Panc1 (cell line): ENCODE results near the gene FAM13C. TPM values are rescaled to one million over a fixed set of nuclear protein-coding genes. Genes with fewer than 3 reads are reported as not detected.

Experiments
- ATAC-seq: fragments of 200-7000 bp; cut with Tn5 transposase; 2 replicates; pipeline ENCODE4 v1.9.1; 2020; ENCODE audit warnings: mild to moderate bottlenecking, moderate library complexity
- BruUV-seq: library from RNA; stranded (reverse); fragments of 400-500 nt; replicated peaks from 2 replicates; lab custom pipeline; 2021; lab: Mats Ljungman, UMichigan
- CTCF ChIA-PET: fragments of 300-600 bp; sonication (Branson Sonifier 250); formaldehyde crosslinking; loops from one replicate; lab custom pipeline; 2022; ENCODE audit warnings: antibody characterized with exemption; lab: Charles Lee
- POLR2A ChIA-PET: fragments of 300-600 bp; sonication (Branson Sonifier 250); formaldehyde crosslinking; loops from one replicate; lab custom pipeline; 2022; ENCODE audit warnings: antibody characterized with exemption; lab: Charles Lee
- DNase-seq: peaks from one replicate; pipeline ENCODE4 v3.0.0-alpha.2; 2010; ENCODE audit warnings: low read depth, low spot score
- H3K27ac ChIP-seq: 2 replicates; pipeline ENCODE4 v1.5.1; 2011; ENCODE audit warnings: mild to moderate bottlenecking, low read length, inconsistent platforms
- H3K27me3 ChIP-seq: fragments of 200-500 bp; sonication (Bioruptor generic); 2 replicates; pipeline ENCODE4 v1.6.0; 2014; ENCODE audit warnings: low read length, inconsistent platforms; ENCODE audit not compliant: control insufficient read depth, insufficient read depth
- H3K36me3 ChIP-seq: fragments of 200-500 bp; sonication (Bioruptor generic); 2 replicates; pipeline ENCODE4 v1.5.1; 2014; ENCODE audit warnings: inconsistent platforms, mild to moderate bottlenecking, low read length, moderate library complexity; ENCODE audit not compliant: control insufficient read depth, insufficient read depth
- H3K4me1 ChIP-seq: 2 replicates; pipeline ENCODE4 v1.5.1; 2011; ENCODE audit warnings: inconsistent platforms, mild to moderate bottlenecking, low read length, moderate library complexity; ENCODE audit not compliant: control insufficient read depth, insufficient read depth
- H3K4me3 ChIP-seq, 2 experiments: 2 replicates each; pipeline ENCODE4 v1.5.1; 2011 to 2012; ENCODE audit warnings: low read depth in 2 of 2, low read length in 2 of 2, mild to moderate bottlenecking in 2 of 2, inconsistent platforms in 1 of 2, moderate library complexity in 1 of 2
- H3K9me3 ChIP-seq: fragments of 200-500 bp; sonication (Bioruptor generic); 2 replicates; pipeline ENCODE4 v1.5.1; 2014; ENCODE audit warnings: low read depth, mild to moderate bottlenecking, inconsistent platforms, low read length, moderate library complexity; ENCODE audit not compliant: control insufficient read depth, insufficient read depth
- POLR2AphosphoS5 ChIP-seq: IDR thresholded peaks from 2 replicates; pipeline ENCODE4 v1.6.1; 2012; ENCODE audit warnings: mild to moderate bottlenecking, low read depth, low read length, moderate library complexity
- SIN3A ChIP-seq: IDR thresholded peaks from 2 replicates; pipeline ENCODE4 v1.6.1; 2012; ENCODE audit warnings: low read depth, mild to moderate bottlenecking, low read length, moderate library complexity, borderline replicate concordance; ENCODE audit not compliant: insufficient read depth
- TCF7L2 ChIP-seq: IDR thresholded peaks from 2 replicates; pipeline ENCODE4 v1.6.1; 2011; ENCODE audit warnings: mild to moderate bottlenecking, low read depth, low read length, inconsistent platforms
- in situ Hi-C: cut with HindIII; loops from 2 replicates; pipeline ENCODE4 v1.10.0; 2016; ENCODE audit warnings: low sequenced_read_pairs, low pct_unique_long_range_greater_than_20kb
- intact Hi-C: fragments of 100-400 bp; cut with micrococcal nuclease; formaldehyde crosslinking; loops from one replicate; pipeline ENCODE4 v1.10.0; 2022; ENCODE audit not compliant: unreplicated experiment
- total RNA-seq: library from RNA; stranded (reverse); gene quantifications from one replicate; pipeline ENCODE4 v1.2.1, GENCODE V29; 2021; ENCODE audit not compliant: unreplicated experiment
- TF ChIP-seq, protein P1 (sequence below), 2 experiments: IDR thresholded peaks; 2 replicates each; pipeline ENCODE4 v1.6.1; 2011 to 2012; ENCODE audit warnings: low read depth in 2 of 2, control low read depth in 1 of 2, low read length in 1 of 2, mild to moderate bottlenecking in 1 of 2, moderate library complexity in 1 of 2; ENCODE audit not compliant: insufficient read depth in 1 of 2
- TF ChIP-seq, protein P2 (sequence below): fragments of 450-650 bp; IDR thresholded peaks from 2 replicates; pipeline ENCODE4 v1.5.1; 2017; ENCODE audit warnings: mild to moderate bottlenecking

Gene FAM13C
- total RNA-seq, 1 experiment from 2014 or later = not detected

- ATAC-seq (no peak), DNase-seq (no peak)
- no peaks in the 10 kb centered on the region for H3K4me1 ChIP-seq
- CTCF ChIA-PET = no interaction called here
- in situ Hi-C loops (no loop called here), intact Hi-C loops (no loop called here)
- no peak overlapping the region for H3K27ac ChIP-seq
- POLR2A ChIA-PET = no interaction called here
- H3K36me3 ChIP-seq = no peaks in the 10 kb centered on the region
- TF ChIP-seq, protein P1, sequence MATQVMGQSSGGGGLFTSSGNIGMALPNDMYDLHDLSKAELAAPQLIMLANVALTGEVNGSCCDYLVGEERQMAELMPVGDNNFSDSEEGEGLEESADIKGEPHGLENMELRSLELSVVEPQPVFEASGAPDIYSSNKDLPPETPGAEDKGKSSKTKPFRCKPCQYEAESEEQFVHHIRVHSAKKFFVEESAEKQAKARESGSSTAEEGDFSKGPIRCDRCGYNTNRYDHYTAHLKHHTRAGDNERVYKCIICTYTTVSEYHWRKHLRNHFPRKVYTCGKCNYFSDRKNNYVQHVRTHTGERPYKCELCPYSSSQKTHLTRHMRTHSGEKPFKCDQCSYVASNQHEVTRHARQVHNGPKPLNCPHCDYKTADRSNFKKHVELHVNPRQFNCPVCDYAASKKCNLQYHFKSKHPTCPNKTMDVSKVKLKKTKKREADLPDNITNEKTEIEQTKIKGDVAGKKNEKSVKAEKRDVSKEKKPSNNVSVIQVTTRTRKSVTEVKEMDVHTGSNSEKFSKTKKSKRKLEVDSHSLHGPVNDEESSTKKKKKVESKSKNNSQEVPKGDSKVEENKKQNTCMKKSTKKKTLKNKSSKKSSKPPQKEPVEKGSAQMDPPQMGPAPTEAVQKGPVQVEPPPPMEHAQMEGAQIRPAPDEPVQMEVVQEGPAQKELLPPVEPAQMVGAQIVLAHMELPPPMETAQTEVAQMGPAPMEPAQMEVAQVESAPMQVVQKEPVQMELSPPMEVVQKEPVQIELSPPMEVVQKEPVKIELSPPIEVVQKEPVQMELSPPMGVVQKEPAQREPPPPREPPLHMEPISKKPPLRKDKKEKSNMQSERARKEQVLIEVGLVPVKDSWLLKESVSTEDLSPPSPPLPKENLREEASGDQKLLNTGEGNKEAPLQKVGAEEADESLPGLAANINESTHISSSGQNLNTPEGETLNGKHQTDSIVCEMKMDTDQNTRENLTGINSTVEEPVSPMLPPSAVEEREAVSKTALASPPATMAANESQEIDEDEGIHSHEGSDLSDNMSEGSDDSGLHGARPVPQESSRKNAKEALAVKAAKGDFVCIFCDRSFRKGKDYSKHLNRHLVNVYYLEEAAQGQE (IDR thresholded peaks at IDR 0.05; ENCODE audit: insufficient read depth in 1 of 2, low read depth in 2 of 2, low read length in 1 of 2) = no peak
- TF ChIP-seq, protein P2, sequence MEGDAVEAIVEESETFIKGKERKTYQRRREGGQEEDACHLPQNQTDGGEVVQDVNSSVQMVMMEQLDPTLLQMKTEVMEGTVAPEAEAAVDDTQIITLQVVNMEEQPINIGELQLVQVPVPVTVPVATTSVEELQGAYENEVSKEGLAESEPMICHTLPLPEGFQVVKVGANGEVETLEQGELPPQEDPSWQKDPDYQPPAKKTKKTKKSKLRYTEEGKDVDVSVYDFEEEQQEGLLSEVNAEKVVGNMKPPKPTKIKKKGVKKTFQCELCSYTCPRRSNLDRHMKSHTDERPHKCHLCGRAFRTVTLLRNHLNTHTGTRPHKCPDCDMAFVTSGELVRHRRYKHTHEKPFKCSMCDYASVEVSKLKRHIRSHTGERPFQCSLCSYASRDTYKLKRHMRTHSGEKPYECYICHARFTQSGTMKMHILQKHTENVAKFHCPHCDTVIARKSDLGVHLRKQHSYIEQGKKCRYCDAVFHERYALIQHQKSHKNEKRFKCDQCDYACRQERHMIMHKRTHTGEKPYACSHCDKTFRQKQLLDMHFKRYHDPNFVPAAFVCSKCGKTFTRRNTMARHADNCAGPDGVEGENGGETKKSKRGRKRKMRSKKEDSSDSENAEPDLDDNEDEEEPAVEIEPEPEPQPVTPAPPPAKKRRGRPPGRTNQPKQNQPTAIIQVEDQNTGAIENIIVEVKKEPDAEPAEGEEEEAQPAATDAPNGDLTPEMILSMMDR = no peak
- TF ChIP-seq SIN3A (no peak), TCF7L2 (no peak), POLR2AphosphoS5 (no peak)
- no peaks in the 10 kb centered on the region for H3K9me3 ChIP-seq
- no TSS peak for BruUV-seq
- no peak overlapping the region for H3K4me3 ChIP-seq
- no peaks in the 10 kb centered on the region for H3K27me3 ChIP-seq
Observed at GRCh38 chr10:59312247-59312646, 50.1 kb downstream of the FAM13C start.

- Histone ChIP-seq H3K9me3 (no peaks in the 10 kb centered on the region), H3K4me1 (no peaks in the 10 kb centered on the region), H3K36me3 (no peaks in the 10 kb centered on the region), H3K27ac (no peak overlapping the region), H3K27me3 (no peaks in the 10 kb centered on the region), H3K4me3 (no peak overlapping the region)
- POLR2A ChIA-PET = no interaction called here
- ATAC-seq (no peak), DNase-seq (no peak)
- TF ChIP-seq, protein P1 (IDR thresholded peaks at IDR 0.05; ENCODE audit: insufficient read depth in 1 of 2, low read depth in 2 of 2, low read length in 1 of 2) = no peak
- no peak for TF ChIP-seq SIN3A
- in situ Hi-C loops = no loop called here
- CTCF ChIA-PET = no interaction called here
- intact Hi-C loops = no loop called here
- BruUV-seq = no TSS peak
Observed at GRCh38 chr10:59311025-59311424, 51.3 kb downstream of the FAM13C start.
